ENCODE results near the gene CHMP2B. TPM values are rescaled to one million over a fixed set of nuclear protein-coding genes. Genes with fewer than 3 reads are reported as not detected.

CHMP2B gene
- total RNA-seq, 2 experiments from 2014 or later: 21.2 to 24.1 TPM

DNA sequence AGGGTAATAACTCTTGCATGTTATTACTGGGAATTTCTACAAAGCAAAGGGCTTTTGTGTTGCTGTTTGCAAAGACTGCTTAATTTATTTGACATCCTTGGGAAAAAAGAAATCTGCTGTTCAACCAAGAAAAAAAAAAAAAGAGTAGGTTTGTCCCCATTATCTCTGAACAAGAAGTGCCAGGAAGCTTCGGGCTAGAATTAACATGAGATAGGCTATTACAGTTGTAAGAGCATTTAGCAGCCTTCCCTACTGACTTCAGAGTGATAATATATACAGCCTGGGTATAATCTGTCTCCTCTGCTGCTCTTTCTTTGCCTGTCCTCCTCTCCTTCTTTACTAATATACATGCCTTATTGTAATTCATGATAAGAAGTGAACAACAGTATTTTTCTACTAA is 23.3 kb upstream of the CHMP2B start:
- Mint-ChIP-seq H3K36me3 (ENCODE audit: low read depth) (no peaks in the 10 kb centered on the region), H3K27me3 (peaks cover 11% of the 10 kb centered on the region), H3K9me3 (no peaks in the 10 kb centered on the region), H3K4me3 (no peak overlapping the region), H3K27ac (no peak overlapping the region), H3K4me1 (no peaks in the 10 kb centered on the region)
- POLR2A ChIA-PET: no interaction called here
- DNase-seq: no peak
- CTCF ChIA-PET: no interaction called here

DNA sequence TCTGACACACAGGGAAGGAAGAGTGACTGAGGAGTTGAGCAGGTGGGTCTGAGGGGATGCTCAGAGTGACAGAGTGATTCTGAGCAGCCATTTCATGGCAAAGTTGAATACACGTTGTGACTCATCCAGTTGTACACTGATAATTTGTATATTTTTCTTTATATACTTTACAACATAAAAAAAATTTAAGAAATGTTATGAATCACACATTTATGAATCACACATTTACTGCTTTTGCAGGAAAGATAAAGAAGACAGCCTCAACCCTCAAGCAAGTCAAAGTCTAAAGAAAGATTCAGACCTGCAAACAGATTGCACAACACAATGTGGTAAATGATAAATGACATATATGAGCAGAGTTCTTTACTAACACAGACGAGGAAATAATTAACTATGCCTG is 21.0 kb upstream of the CHMP2B start:
- no peak overlapping the region for H3K27ac Mint-ChIP-seq
- no peaks in the 10 kb centered on the region for H3K4me1 Mint-ChIP-seq
- peaks cover 12% of the 10 kb centered on the region for H3K27me3 Mint-ChIP-seq
- H3K9me3 Mint-ChIP-seq: no peaks in the 10 kb centered on the region
- DNase-seq: no peak
- CTCF ChIA-PET: no interaction called here
- POLR2A ChIA-PET: no interaction called here
- H3K36me3 Mint-ChIP-seq (ENCODE audit: low read depth): no peaks in the 10 kb centered on the region
- H3K4me3 Mint-ChIP-seq: no peak overlapping the region

DNA sequence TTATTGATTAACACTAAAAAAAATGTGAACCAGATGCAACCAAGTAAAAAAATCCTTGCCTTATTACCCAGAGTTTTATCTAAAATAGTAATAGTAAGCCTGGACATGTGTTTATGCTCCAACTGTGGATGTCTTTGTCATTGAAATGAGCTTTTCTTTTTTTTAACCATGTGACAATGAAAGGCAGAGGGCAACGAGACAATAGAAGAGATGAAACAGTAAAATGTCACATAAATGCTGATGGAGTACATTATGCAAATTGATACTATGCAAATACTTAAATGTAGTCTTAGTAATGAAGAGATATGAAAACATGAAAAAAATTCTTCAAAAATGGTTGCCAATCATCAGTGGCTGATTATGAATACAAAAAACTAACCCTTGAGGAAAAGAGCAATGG is 20.5 kb upstream of the CHMP2B start:
- Mint-ChIP-seq H3K36me3 (ENCODE audit: low read depth) (no peaks in the 10 kb centered on the region), H3K4me3 (no peak overlapping the region), H3K9me3 (no peaks in the 10 kb centered on the region), H3K27me3 (peaks cover 13% of the 10 kb centered on the region), H3K27ac (no peak overlapping the region), H3K4me1 (no peaks in the 10 kb centered on the region)
- ChIA-PET CTCF (no interaction called here), POLR2A (no interaction called here)
- DNase-seq: no peak

DNA sequence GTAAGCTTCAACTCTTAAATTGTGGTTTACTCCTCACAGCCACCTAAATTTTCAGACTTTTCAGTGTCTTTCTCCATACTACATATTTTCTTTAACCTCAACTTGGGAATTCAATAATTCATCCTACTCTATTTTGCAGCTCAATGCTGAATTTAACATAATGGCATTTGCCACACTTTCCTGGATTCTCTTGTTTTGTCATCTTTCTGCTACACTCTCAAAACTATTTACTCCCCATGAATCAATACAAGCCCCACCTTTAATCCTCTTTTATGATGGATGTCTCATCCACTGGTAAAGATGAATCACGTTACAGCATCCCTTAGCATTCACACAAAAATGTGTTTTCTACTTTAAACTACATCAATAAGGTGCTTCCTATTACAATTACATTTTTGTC is 19.6 kb upstream of the CHMP2B start:
- Mint-ChIP-seq H3K9me3 (no peaks in the 10 kb centered on the region), H3K4me3 (no peak overlapping the region), H3K36me3 (ENCODE audit: low read depth) (no peaks in the 10 kb centered on the region), H3K4me1 (no peaks in the 10 kb centered on the region), H3K27ac (no peak overlapping the region), H3K27me3 (peaks cover 18% of the 10 kb centered on the region)
- ChIA-PET CTCF (no interaction called here), POLR2A (no interaction called here)
- DNase-seq: no peak

DNA sequence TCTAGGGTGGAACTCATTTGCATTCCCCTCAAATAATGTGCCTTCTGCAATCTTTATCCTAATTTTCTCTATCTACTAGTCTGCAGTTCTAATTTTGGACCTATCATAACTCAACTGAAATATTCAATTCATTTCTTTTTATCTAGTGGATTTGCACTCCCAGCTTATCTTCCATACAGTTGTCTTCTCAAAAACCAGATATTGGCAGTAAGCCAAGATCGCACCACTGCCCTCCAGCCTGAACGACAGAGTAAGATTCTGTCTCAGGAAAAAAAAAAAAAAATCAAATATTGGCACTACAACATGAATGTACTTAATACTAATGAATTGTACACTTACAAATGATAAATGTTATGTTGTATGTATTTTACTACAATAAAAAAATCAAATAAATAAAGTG is 18.0 kb upstream of the CHMP2B start:
- ChIA-PET CTCF (no interaction called here), POLR2A (no interaction called here)
- peaks cover 28% of the 10 kb centered on the region for H3K27me3 Mint-ChIP-seq
- H3K4me1 Mint-ChIP-seq: no peaks in the 10 kb centered on the region
- no peak overlapping the region for H3K4me3 Mint-ChIP-seq
- no peak overlapping the region for H3K27ac Mint-ChIP-seq
- H3K9me3 Mint-ChIP-seq: no peaks in the 10 kb centered on the region
- H3K36me3 Mint-ChIP-seq (ENCODE audit: low read depth): no peaks in the 10 kb centered on the region
- DNase-seq: no peak

DNA sequence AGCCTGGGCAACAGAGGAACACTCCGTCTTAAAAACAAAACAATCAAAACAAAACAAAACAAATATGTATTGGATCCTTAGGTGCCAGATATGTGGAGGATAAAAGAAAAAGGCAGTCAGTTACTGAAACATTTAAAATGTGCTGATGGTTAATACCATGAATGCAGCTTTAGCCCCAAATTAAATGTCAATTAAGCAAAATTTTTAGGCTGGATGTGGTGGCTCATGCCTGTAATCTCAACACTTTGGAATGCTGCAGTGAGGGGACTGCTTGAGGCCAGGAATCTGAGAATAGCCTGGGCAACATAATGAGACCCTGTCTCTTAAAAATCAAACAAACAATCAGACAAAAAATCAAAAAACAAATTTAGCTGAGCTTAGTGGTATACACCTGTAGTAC is 8.5 kb upstream of the CHMP2B start:
- Mint-ChIP-seq H3K4me3 (no peak overlapping the region), H3K9me3 (no peaks in the 10 kb centered on the region)
- CTCF ChIA-PET: no interaction called here

DNA sequence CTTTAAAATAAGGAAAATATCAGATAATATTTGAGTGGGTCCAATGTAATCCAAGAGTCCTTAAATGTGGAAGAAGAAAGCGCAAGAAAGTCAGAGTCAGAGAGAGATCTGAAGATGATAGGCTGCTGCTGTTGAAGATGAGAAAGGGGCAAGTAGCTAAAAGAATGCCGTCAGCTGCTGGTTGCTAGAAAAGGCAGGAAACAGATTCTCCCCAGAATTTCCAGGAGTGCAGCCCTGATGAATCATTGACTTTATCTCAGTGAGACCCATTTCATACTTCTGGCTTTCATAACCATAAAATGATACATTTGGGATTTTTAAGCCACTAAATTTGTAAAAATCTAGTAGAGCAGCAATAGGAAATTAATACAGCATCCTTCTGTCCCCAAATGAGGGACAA is 7.5 kb upstream of the CHMP2B start:
- ChIA-PET CTCF (no interaction called here), POLR2A (no interaction called here)
- Mint-ChIP-seq H3K4me3 (no peak overlapping the region), H3K27me3 (peaks cover 45% of the 10 kb centered on the region), H3K27ac (no peak overlapping the region), H3K36me3 (ENCODE audit: low read depth) (no peaks in the 10 kb centered on the region), H3K4me1 (no peaks in the 10 kb centered on the region), H3K9me3 (no peaks in the 10 kb centered on the region)
- no peak for DNase-seq

More for the DNA sequence above, 8.5 kb upstream of the CHMP2B start:
- POLR2A ChIA-PET: no interaction called here
- no peak for DNase-seq
- no peaks in the 10 kb centered on the region for H3K4me1 Mint-ChIP-seq
- H3K36me3 Mint-ChIP-seq (ENCODE audit: low read depth): no peaks in the 10 kb centered on the region
- H3K27ac Mint-ChIP-seq: no peak overlapping the region
- peaks cover 51% of the 10 kb centered on the region for H3K27me3 Mint-ChIP-seq

DNA sequence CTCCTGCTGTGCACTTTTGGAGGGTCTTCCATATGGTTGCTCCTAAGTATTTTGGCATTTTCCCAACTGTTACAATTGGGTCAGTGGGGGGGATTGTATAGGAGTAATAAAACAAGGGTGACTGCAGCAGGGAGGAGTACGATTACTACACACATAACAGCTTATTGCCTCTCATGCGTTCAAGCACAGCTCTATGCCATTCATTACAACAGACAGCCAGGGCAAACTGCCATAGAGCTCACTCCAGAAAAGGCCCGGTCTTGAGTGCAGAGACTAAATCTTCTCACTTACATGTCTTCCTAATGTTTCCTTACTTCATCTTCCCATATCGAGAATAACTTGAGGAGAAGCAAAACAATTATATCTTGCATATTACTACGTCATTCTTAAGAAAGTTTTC is 1.4 kb upstream of the CHMP2B start:
- no peaks in the 10 kb centered on the region for H3K36me3 Mint-ChIP-seq (ENCODE audit: low read depth)
- no peak for DNase-seq
- no peaks in the 10 kb centered on the region for H3K9me3 Mint-ChIP-seq
- no peak overlapping the region for H3K27ac Mint-ChIP-seq
- CTCF ChIA-PET: interaction anchor here (1.7 kb wide), 1 partner anchor 14 kb away, joined by 8 read pairs; no protein-coding TSS in a partner anchor
- peaks cover 34% of the 10 kb centered on the region for H3K27me3 Mint-ChIP-seq
- H3K4me1 Mint-ChIP-seq: peaks cover 25% of the 10 kb centered on the region
- POLR2A ChIA-PET: no interaction called here
- peak overlapping the region; percentile 46 for H3K4me3 Mint-ChIP-seq

DNA sequence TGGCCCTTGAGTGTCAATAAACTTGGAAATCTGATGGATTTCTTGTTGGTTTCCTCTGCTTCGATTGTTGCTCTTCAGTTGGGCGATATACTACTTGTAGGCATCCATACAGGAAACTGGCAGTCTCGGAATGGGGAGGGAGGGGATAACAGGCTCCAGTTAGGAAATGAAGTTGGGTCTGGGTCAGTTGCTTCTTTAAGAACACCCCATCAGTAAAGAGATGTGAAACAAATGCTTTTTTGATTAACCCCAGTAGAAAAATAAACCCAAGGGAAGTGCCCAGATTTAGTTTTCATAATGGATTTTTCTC is 681 bp downstream of the CHMP2B start:
- Mint-ChIP-seq H3K4me3 (peak overlapping the region; percentile 94), H3K36me3 (ENCODE audit: low read depth) (peaks cover 7% of the 10 kb centered on the region), H3K27ac (peak overlapping the region; percentile 96), H3K27me3 (peaks cover 20% of the 10 kb centered on the region), H3K4me1 (peaks cover 26% of the 10 kb centered on the region), H3K9me3 (no peaks in the 10 kb centered on the region)
- DNase-seq: no peak
- ChIA-PET CTCF (no interaction called here), POLR2A (interaction anchor here (0.7 kb wide), 1 partner anchor 1723 kb away, joined by 3 read pairs; no protein-coding TSS in a partner anchor)

DNA sequence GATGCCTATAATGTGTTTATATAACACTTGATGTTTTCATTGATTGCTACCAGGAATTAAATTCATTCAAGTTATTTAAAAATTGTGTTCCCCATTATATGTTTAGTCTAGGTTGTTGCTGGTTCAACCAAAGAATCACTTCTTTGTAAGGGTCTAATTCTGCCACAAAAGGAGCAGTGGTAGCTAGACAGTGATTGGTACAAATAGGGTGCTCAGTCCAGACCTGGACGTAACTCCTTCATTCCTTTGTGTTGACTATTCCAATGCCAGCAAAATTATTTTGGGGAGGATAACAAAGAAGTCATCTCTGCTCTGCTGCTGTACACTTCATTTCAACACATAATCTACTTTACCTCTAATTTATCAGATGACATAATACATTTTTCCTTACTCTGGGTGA is 1.2 kb downstream of the CHMP2B start:
- Mint-ChIP-seq H3K27ac (no peak overlapping the region), H3K9me3 (no peaks in the 10 kb centered on the region), H3K36me3 (ENCODE audit: low read depth) (peaks cover 7% of the 10 kb centered on the region), H3K27me3 (peaks cover 16% of the 10 kb centered on the region), H3K4me1 (peaks cover 26% of the 10 kb centered on the region), H3K4me3 (peak overlapping the region; percentile 94)
- no peak for DNase-seq
- CTCF ChIA-PET: no interaction called here
- POLR2A ChIA-PET: interaction anchor here (0.7 kb wide), 1 partner anchor 1724 kb away, joined by 3 read pairs; no protein-coding TSS in a partner anchor

DNA sequence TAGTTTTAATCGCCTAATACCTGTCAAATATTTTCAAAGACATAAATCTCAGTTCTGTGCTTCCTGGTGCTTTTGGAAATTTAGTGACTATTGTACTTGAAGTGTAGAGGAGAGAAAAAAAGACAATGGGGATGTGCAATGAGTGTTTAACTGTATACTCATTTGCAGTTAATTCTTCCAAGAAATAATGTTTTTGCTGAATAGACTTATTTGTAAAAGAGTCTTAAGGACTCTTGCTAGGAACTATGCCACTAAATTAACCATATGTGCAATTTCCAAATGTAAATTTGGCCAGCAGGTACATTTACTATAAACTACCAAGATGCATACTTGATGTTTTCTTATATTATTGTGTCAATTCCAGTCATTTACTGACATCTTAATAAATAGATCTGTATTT is 2.0 kb downstream of the CHMP2B start:
- H3K9me3 Mint-ChIP-seq: no peaks in the 10 kb centered on the region
- POLR2A ChIA-PET: no interaction called here
- H3K4me1 Mint-ChIP-seq: peaks cover 26% of the 10 kb centered on the region
- DNase-seq: no peak
- H3K27me3 Mint-ChIP-seq: peaks cover 14% of the 10 kb centered on the region
- H3K36me3 Mint-ChIP-seq (ENCODE audit: low read depth): peaks cover 7% of the 10 kb centered on the region
- H3K27ac Mint-ChIP-seq: no peak overlapping the region
- CTCF ChIA-PET: interaction anchor here (0.6 kb wide), 1 partner anchor 39 kb away, joined by 5 read pairs; no protein-coding TSS in a partner anchor
- H3K4me3 Mint-ChIP-seq: no peak overlapping the region

DNA sequence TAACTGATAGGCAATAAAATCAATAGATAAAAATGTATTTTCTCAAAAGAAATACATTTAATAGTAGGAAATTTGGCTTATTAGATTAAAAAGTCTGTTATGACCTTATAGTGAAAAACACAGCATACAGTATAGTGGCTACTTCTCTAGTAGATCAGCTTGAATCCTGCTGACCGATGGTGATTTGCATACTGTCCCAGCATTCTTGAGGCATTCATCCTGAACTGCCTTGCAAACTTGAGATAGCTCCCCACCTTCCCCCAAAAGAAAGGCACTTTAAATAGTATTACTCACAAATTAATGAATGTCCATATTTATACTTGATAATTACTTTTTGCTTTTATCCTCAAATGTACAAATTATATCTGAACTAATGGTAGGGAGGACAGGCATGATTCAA is 6.7 kb downstream of the CHMP2B start:
- ChIA-PET POLR2A (no interaction called here), CTCF (no interaction called here)
- Mint-ChIP-seq H3K9me3 (no peaks in the 10 kb centered on the region), H3K4me3 (no peak overlapping the region), H3K36me3 (ENCODE audit: low read depth) (peaks cover 12% of the 10 kb centered on the region), H3K27ac (no peak overlapping the region), H3K27me3 (no peaks in the 10 kb centered on the region), H3K4me1 (peaks cover 14% of the 10 kb centered on the region)
- no peak for DNase-seq

DNA sequence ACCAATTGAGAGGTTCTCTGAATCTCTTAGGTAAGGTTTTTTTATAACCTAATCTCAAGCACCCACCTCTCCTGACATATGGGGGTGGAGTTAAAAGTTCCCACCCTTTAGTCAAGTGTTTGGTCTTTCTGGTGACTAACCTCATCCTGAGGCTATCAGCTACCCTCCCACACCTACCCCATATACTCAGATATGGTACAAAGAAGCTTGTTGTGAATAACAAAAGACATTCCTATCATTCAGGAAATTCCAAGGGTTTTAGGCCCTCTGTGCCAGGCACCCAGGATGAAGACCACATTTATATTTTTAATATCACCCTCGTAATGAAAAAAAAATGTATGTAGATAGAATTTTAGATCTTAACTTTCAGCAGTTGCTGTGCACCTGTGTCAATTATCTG is 9.0 kb downstream of the CHMP2B start:
- CTCF ChIA-PET: no interaction called here
- DNase-seq: no peak
- Mint-ChIP-seq H3K27ac (no peak overlapping the region), H3K27me3 (no peaks in the 10 kb centered on the region), H3K36me3 (ENCODE audit: low read depth) (peaks cover 14% of the 10 kb centered on the region), H3K4me1 (peaks cover 2% of the 10 kb centered on the region), H3K4me3 (no peak overlapping the region), H3K9me3 (no peaks in the 10 kb centered on the region)
- POLR2A ChIA-PET: no interaction called here

DNA sequence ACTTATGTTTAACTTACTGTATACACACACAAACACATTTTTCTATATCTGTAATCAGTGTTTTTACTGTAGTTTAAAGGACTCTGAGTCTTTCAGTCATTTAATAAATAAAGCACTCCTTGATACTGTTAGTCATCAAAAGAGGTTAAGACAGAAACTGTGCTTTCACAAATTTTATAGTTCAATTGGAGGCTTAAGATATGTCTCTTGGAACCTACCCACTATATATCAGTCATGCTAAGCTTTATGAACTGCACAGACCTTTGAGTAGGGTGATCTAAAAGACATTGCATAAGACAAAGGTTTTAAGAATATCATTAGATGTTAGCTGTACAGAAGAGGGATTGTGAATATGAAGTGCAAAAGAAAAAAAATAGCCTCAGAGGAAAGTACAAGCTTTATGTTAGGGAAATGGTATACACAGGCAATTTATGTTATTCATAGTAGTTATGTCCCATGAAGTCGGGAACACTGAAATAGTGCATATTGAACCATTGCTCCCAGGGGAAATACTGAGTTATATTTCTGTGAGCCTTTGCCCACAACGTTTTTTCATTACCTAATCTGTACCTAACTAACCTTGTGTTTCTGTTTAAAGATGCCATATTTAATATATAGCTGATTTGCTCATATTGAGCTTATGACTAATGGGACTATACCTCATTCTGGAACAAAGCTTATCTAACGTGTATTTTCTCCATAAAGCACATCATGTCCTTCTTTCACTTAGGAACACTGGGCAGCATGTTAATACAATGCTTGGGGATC is 19.7 kb downstream of the CHMP2B start:
- no peaks in the 10 kb centered on the region for H3K9me3 Mint-ChIP-seq
- H3K27me3 Mint-ChIP-seq: no peaks in the 10 kb centered on the region
- peaks cover 14% of the 10 kb centered on the region for H3K36me3 Mint-ChIP-seq (ENCODE audit: low read depth)
- H3K4me3 Mint-ChIP-seq: no peak overlapping the region
- ChIA-PET CTCF (interaction anchor here (1.6 kb wide), 1 partner anchor 765 kb away, joined by 3 read pairs; no protein-coding TSS in a partner anchor), POLR2A (no interaction called here)
- H3K4me1 Mint-ChIP-seq: no peaks in the 10 kb centered on the region
- H3K27ac Mint-ChIP-seq: no peak overlapping the region
- DNase-seq: no peak

All from activated CD4-positive, alpha-beta T cell treated with anti-CD3 and anti-CD28 coated beads, Interleukin-2, amount 10 ng/mL, durations not matched to agents 7 days and 5 days (primary cell).